Posterior vena cava (tissue), 2 donors: ENCODE data around the gene OR4A47. TPM values are rescaled to one million over a fixed set of nuclear protein-coding genes. Genes with fewer than 3 reads are reported as not detected.
"Not testable (repeated sequence)": the region's sequence is repeated elsewhere in the genome, so short reads cannot be mapped to it uniquely, and the experiment has no call there.

Experiments used
- DNase-seq: peaks from one replicate; pipeline ENCODE4 v3.0.0-alpha.2; 2020; ENCODE audit warnings: low spot score
- intact Hi-C, 2 donors: fragments of 100-400 bp; cut with DNase I; formaldehyde crosslinking; loops; one replicate each; pipeline versions ENCODE4 v1.14.1 to v1.14.2; 2022 to 2023
- long read RNA-seq, 2 donors: library from polyadenylated mRNA; unstranded; transcript quantifications; one replicate each; pipeline ENCODE4 v2.0.0, GENCODE V29; 2020 to 2021
- total RNA-seq, 2 donors: library from RNA; stranded (reverse); fragmentation: NEBNext Ultra II Directional; extraction: Animal tissue kit (Norgen Biotek cat#: 25700); gene quantifications; one replicate each; pipeline ENCODE4 v1.2.1, GENCODE V29; 2021
- donor health status: DM: yes; HTN: yes; CAD: no.
- donor health status: DM: yes; HTN: yes; CAD: no.

Gene OR4A47
- total RNA-seq, result not detected
- long read RNA-seq, donor 1, result 0 reads
- long read RNA-seq, donor 2, result 0 reads

- intact Hi-C loops, DNase-seq: not testable (repeated sequence)
Measured at GRCh38 chr11:48488493-48488892, at the start of gene OR4A47. OR4A47 (plus strand) TSS chr11:48488793; CDS start chr11:48488793, 0 bp downstream.

DNA sequence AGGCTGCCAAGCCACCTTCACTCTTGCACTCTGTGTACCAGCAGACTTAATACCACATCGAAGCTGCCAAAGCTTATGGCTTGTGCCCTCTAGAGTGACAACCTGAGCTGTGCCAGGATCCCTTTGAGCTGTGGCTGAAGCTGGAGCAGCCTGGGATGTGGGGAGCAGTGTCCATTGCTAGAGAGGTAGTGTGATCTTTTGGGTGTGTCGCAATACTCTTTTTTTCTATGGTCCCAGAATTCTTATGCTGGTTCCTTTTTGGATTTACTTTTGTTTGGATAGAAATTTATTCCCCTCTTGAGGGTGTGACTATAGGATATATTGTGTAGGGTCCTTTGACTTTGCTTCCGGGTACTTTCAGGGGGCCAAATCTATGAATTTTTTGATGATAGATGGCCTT, 32.7 kb upstream of the OR4A47 start:
- intact Hi-C loops, DNase-seq: not testable (repeated sequence)

- intact Hi-C loops, result not testable (repeated sequence)
Measured at GRCh38 chr11:48473966-48474365, 14.6 kb upstream of the OR4A47 start.

GRCh38 chr11:48474703-48475102, 13.9 kb upstream of the OR4A47 start:
- DNase-seq, intact Hi-C loops: not testable (repeated sequence)

More at GRCh38 chr11:48473966-48474365, 14.6 kb upstream of the OR4A47 start:
- not testable (repeated sequence) for DNase-seq

GRCh38 chr11:48506169-48506568, 17.6 kb downstream of the OR4A47 start:
- intact Hi-C loops, DNase-seq: not testable (repeated sequence)

- no peak for DNase-seq
- intact Hi-C loops, result no loop called here
Measured at GRCh38 chr11:48538991-48539390, 50.4 kb downstream of the OR4A47 start.

Other genes with a start within 250 kb of the OR4A47 start
- gene OR4X2, start 243.7 kb upstream of the OR4A47 start, total RNA-seq, result not detected
- gene OR4X1, start 224.9 kb upstream of the OR4A47 start, total RNA-seq, result not detected
- gene OR4S1, start 182.6 kb upstream of the OR4A47 start, total RNA-seq, result not detected
- gene OR4C3, start 163.9 kb upstream of the OR4A47 start, total RNA-seq, result not detected
- gene OR4C5, start 122.3 kb upstream of the OR4A47 start, total RNA-seq, result not detected